Psoas muscle (tissue), 8 donors: ENCODE results near the gene KDF1. TPM values are rescaled to one million over a fixed set of nuclear protein-coding genes. Genes with fewer than 3 reads are reported as not detected.

ENCODE experiments used
- ATAC-seq, 4 donors: fragments of 200-7000 bp; cut with Tn5 transposase; one replicate each; pipeline ENCODE4 v1.9.1; 2020; ENCODE audit warnings: moderate library complexity in 3 of 4, mild to moderate bottlenecking in 2 of 4
- DNase-seq, 2 donors: peaks; one replicate each; pipeline ENCODE4 v3.0.0-alpha.2; 2020
- H3K27ac ChIP-seq: fragments of 200-600 bp; one replicate; pipeline ENCODE4 v1.8.0; 2022
- H3K27me3 ChIP-seq, 3 donors: fragments of 200-600 bp in 1 of 3; one replicate each; pipeline versions ENCODE4 v1.6.1 to v1.8.0; 2013 to 2022; ENCODE audit warnings: low read length in 2 of 3, mild to moderate bottlenecking in 2 of 3, moderate library complexity in 1 of 3; ENCODE audit not compliant: insufficient read depth in 3 of 3
- H3K36me3 ChIP-seq, 2 donors: fragments of 200-600 bp in 1 of 2; one replicate each; pipeline versions ENCODE4 v1.6.1 to v1.8.0; 2013 to 2022; ENCODE audit warnings: low read depth in 1 of 2, mild to moderate bottlenecking in 1 of 2, moderate library complexity in 1 of 2; ENCODE audit not compliant: insufficient read depth in 1 of 2
- H3K4me1 ChIP-seq: fragments of 200-600 bp; one replicate; pipeline ENCODE4 v1.8.0; 2022
- H3K4me3 ChIP-seq: fragments of 200-600 bp; one replicate; pipeline ENCODE4 v1.8.0; 2022; ENCODE audit warnings: mild to moderate bottlenecking
- H3K9me3 ChIP-seq: fragments of 200-600 bp; one replicate; pipeline ENCODE4 v1.8.0; 2022
- WGBS, 3 donors: extraction: QIAGEN DNeasy Blood & Tissue Kit; methylation state at CpG; one replicate each; pipeline versions ENCODE4 v1.1.6 to v1.1.7; 2013; 5-methylcytosine and 5-hydroxymethylcytosine counted together
- intact Hi-C, 2 donors: fragments of 100-400 bp; cut with DNase I; formaldehyde crosslinking; loops; one replicate each; pipeline versions ENCODE4 v1.11.0 to v1.14.2; 2022
- polyA plus RNA-seq, 3 donors: library from polyadenylated mRNA; stranded (reverse); fragments of 200-250 nt; gene quantifications; one replicate each; pipeline ENCODE4 v1.2.3, GENCODE V29; 2013
- total RNA-seq, 4 donors: library from RNA; stranded (reverse); fragmentation: NEBNext Ultra II Directional in 2 of 4; extraction: Animal tissue kit (Norgen Biotek cat#: 25700) in 2 of 4; gene quantifications; one replicate each; pipeline versions ENCODE4 v1.2.1 to v1.2.4, GENCODE V29; 2021 to 2023
- TF ChIP-seq, protein P1 (sequence below): fragments of 200-600 bp; IDR thresholded peaks from one replicate; pipeline ENCODE4 v1.8.0; 2022; ENCODE audit warnings: antibody characterized with exemption
- donor health status: healthy with polysubstance abuse.
- donor health status: DM: no; HTN: no; CAD: no; lungs with moderate emphysema.
- donor health status: Bipolar disorder and iron deficiency.
- donor health status: healthy.
- donor health status: DM: yes; HTN: yes; CAD: no.
- donor health status: DM: no; HTN: no; CAD: no.
- donor health status: DM: no; HTN: no; CAD: no.
- donor health status: DM: yes; HTN: yes; CAD: no.

Gene KDF1
- total and polyA plus RNA-seq, 7 donors: 0.01 TPM; not detected in 6

GRCh38 chr1:26959270-26959669 lies 998 bp downstream of the KDF1 start:
- Histone ChIP-seq H3K27me3 (peaks cover 0 to 63% (median 22%) of the 10 kb centered on the region in 3 donors), H3K4me1 (peaks cover 7% of the 10 kb centered on the region), H3K27ac (no peak overlapping the region), H3K36me3 (no peaks in the 10 kb centered on the region), H3K9me3 (no peaks in the 10 kb centered on the region), H3K4me3 (no peak overlapping the region)
- no peak for ATAC-seq
- intact Hi-C loops: no loop called here
- no peak for DNase-seq
- WGBS, 3 donors: 25 to 27% (median 26%) methylated on average over 11 to 13 of the region's 13 CpGs
- TF ChIP-seq, protein P1, sequence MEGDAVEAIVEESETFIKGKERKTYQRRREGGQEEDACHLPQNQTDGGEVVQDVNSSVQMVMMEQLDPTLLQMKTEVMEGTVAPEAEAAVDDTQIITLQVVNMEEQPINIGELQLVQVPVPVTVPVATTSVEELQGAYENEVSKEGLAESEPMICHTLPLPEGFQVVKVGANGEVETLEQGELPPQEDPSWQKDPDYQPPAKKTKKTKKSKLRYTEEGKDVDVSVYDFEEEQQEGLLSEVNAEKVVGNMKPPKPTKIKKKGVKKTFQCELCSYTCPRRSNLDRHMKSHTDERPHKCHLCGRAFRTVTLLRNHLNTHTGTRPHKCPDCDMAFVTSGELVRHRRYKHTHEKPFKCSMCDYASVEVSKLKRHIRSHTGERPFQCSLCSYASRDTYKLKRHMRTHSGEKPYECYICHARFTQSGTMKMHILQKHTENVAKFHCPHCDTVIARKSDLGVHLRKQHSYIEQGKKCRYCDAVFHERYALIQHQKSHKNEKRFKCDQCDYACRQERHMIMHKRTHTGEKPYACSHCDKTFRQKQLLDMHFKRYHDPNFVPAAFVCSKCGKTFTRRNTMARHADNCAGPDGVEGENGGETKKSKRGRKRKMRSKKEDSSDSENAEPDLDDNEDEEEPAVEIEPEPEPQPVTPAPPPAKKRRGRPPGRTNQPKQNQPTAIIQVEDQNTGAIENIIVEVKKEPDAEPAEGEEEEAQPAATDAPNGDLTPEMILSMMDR: no peak

DNA sequence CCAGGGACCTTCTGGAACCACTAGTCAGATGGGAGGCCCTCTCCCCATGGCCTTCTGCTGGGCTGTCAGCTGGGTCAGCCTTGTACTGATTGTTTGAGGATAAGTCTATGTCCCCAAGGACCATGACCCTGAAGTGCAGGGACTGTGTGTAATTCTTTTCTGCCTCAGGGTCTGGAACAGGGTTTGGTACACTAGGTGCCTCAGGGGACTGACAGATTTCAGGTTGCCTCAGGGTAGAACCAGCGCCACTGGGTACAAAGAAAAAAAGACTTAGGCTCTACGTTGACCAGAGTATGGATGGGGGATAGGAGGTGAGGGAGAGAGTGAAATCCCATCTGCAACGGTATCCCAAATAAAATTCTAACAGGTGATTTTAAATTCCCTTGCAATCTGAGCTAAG lies 3.0 kb downstream of the KDF1 start:
- 67 to 73% (median 71%) methylated on average over 3 of the region's 3 CpGs for WGBS, 3 donors
- Histone ChIP-seq H3K27ac (no peak overlapping the region), H3K4me1 (no peaks in the 10 kb centered on the region), H3K4me3 (no peak overlapping the region), H3K27me3 (peaks cover 0 to 61% (median 22%) of the 10 kb centered on the region in 3 donors), H3K36me3 (no peaks in the 10 kb centered on the region), H3K9me3 (no peaks in the 10 kb centered on the region)
- ATAC-seq (no peak), DNase-seq (no peak)
- intact Hi-C loops: no loop called here
- TF ChIP-seq, protein P1: no peak

GRCh38 chr1:26956321-26956720 lies 3.9 kb downstream of the KDF1 start:
- ATAC-seq (no peak), DNase-seq (no peak)
- no peaks in the 10 kb centered on the region for H3K4me1 ChIP-seq
- H3K36me3 ChIP-seq: no peaks in the 10 kb centered on the region
- 73 to 77% (median 77%) methylated on average over 3 of the region's 3 CpGs for WGBS, 3 donors
- H3K27me3 ChIP-seq: peaks cover 0 to 51% (median 22%) of the 10 kb centered on the region in 3 donors
- no peak overlapping the region for H3K27ac ChIP-seq
- H3K9me3 ChIP-seq: no peaks in the 10 kb centered on the region
- TF ChIP-seq, protein P1: no peak
- H3K4me3 ChIP-seq: no peak overlapping the region
- intact Hi-C loops: no loop called here

DNA sequence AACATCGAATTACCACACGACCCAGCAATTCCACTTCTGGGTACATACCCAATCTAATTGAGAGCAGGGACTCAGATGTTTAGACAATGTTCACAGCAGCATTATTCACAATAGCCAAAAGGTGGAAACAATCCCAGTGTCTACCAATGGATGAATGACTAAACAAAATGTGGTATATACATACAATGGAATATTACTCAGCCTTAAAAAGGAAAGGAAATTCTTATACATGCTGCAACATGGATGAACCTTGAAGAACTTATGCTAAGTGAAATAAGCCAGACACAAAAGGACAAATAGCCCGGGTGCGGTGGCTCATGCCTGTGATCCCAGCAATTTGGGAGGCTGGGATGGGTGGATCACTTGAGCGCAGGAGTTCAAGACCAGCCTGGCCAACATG lies 6.9 kb downstream of the KDF1 start:
- no peak overlapping the region for H3K4me3 ChIP-seq
- ATAC-seq: no peak
- H3K9me3 ChIP-seq: no peaks in the 10 kb centered on the region
- H3K4me1 ChIP-seq: no peaks in the 10 kb centered on the region
- no peak for DNase-seq
- peaks cover 0 to 23% (median 3%) of the 10 kb centered on the region in 3 donors for H3K27me3 ChIP-seq
- TF ChIP-seq, protein P1: no peak
- H3K27ac ChIP-seq: no peak overlapping the region
- WGBS, 3 donors: 93 to 94% (median 94%) methylated on average over 5 of the region's 5 CpGs
- intact Hi-C loops: no loop called here
- H3K36me3 ChIP-seq: no peaks in the 10 kb centered on the region

- Histone ChIP-seq H3K36me3 (peaks cover 0 to 4% of the 10 kb centered on the region in 2 donors), H3K27me3 (peaks cover 0 to 9% (median 2%) of the 10 kb centered on the region in 3 donors), H3K4me3 (no peak overlapping the region), H3K4me1 (no peaks in the 10 kb centered on the region), H3K27ac (no peak overlapping the region), H3K9me3 (no peaks in the 10 kb centered on the region)
- DNase-seq (no peak), ATAC-seq (no peak)
- intact Hi-C loops: no loop called here
- TF ChIP-seq, protein P1: no peak
- WGBS, 3 donors: 83 to 87% (median 86%) methylated on average over 24 of the region's 24 CpGs
These were observed 8.3 kb downstream of the KDF1 start for GRCh38 chr1:26951821-26952497.
